SK-N-SH treated with all-trans-retinoic acid at 6 μM for 48 hours (cell line): ENCODE measurements around the gene SLC1A4.

Experiments
- ATAC-seq: fragments of 200-7000 bp; cut with Tn5 transposase; 3 replicates; pipeline ENCODE4 v1.9.1; 2020; ENCODE audit warnings: mild to moderate bottlenecking, moderate library complexity
- ARNTL ChIP-seq: fragments of 450-650 bp; formaldehyde crosslinking; IDR thresholded peaks from 2 replicates; pipeline ENCODE4 v1.5.0; 2020; ENCODE audit warnings: low read depth, mild to moderate bottlenecking, moderate library complexity, borderline replicate concordance
- BACH2 ChIP-seq: fragments of 250-450 bp; sonication (Bioruptor Pico); IDR thresholded peaks from 2 replicates; pipeline ENCODE4 v1.9.0; 2021; ENCODE audit warnings: mild to moderate bottlenecking, borderline replicate concordance
- CSDC2 ChIP-seq: fragments of 250-450 bp; sonication (Bioruptor Pico); IDR thresholded peaks from 2 replicates; pipeline ENCODE4 v1.5.0; 2020; ENCODE audit warnings: mild to moderate bottlenecking, moderate library complexity
- CSRNP3 ChIP-seq: fragments of 250-450 bp; sonication (Bioruptor Pico); IDR thresholded peaks from 2 replicates; pipeline ENCODE4 v1.5.1; 2021; ENCODE audit warnings: mild to moderate bottlenecking, moderate library complexity
- ESRRG ChIP-seq: fragments of 250-450 bp; sonication (Bioruptor Pico); IDR thresholded peaks from 2 replicates; pipeline ENCODE4 v1.6.1; 2021; ENCODE audit warnings: mild to moderate bottlenecking
- GLIS3 ChIP-seq: fragments of 250-450 bp; sonication (Bioruptor Pico); IDR thresholded peaks from 2 replicates; pipeline ENCODE4 v1.5.0; 2020; ENCODE audit warnings: mild to moderate bottlenecking, moderate library complexity
- ISL1 ChIP-seq: fragments of 250-450 bp; sonication (Bioruptor Pico); IDR thresholded peaks from 2 replicates; pipeline ENCODE4 v2.1.2; 2022; ENCODE audit warnings: mild to moderate bottlenecking, moderate library complexity
- OSR1 ChIP-seq: fragments of 250-450 bp; sonication (Bioruptor Pico); IDR thresholded peaks from 2 replicates; pipeline ENCODE4 v1.8.0; 2022; ENCODE audit warnings: moderate library complexity, mild to moderate bottlenecking, inconsistent platforms
- PATZ1 ChIP-seq: fragments of 250-450 bp; sonication (Bioruptor Pico); IDR thresholded peaks from 2 replicates; pipeline ENCODE4 v1.8.0; 2020; ENCODE audit warnings: mild to moderate bottlenecking, moderate library complexity, borderline replicate concordance
- POU6F1 ChIP-seq: fragments of 250-450 bp; sonication (Bioruptor Pico); IDR thresholded peaks from 2 replicates; pipeline ENCODE4 v1.8.0; 2021; ENCODE audit warnings: low read depth, mild to moderate bottlenecking, moderate library complexity, borderline replicate concordance
- PPARA ChIP-seq: fragments of 250-450 bp; sonication (Bioruptor Pico); IDR thresholded peaks from 2 replicates; pipeline ENCODE4 v1.5.0; 2020; ENCODE audit warnings: mild to moderate bottlenecking, borderline replicate concordance
- RARB ChIP-seq: fragments of 250-450 bp; sonication (Bioruptor Pico); IDR thresholded peaks from 2 replicates; pipeline ENCODE4 v1.8.0; 2021; ENCODE audit warnings: mild to moderate bottlenecking, moderate library complexity
- SNAI2 ChIP-seq: fragments of 250-450 bp; sonication (Bioruptor Pico); IDR thresholded peaks from 2 replicates; pipeline ENCODE4 v1.5.0; 2020; ENCODE audit warnings: mild to moderate bottlenecking, moderate library complexity
- TCF4 ChIP-seq: fragments of 250-450 bp; sonication (Bioruptor Pico); IDR thresholded peaks from 2 replicates; pipeline ENCODE4 v1.8.0; 2021; ENCODE audit warnings: mild to moderate bottlenecking, moderate library complexity, borderline replicate concordance
- TOX ChIP-seq: fragments of 250-450 bp; sonication (Bioruptor Pico); IDR thresholded peaks from 2 replicates; pipeline ENCODE4 v1.8.0; 2021; ENCODE audit warnings: mild to moderate bottlenecking, moderate library complexity, borderline replicate concordance
- TSHZ2 ChIP-seq: fragments of 250-450 bp; sonication (Bioruptor Pico); IDR thresholded peaks from 2 replicates; pipeline ENCODE4 v1.5.0; 2020; ENCODE audit warnings: mild to moderate bottlenecking, moderate library complexity
- ZC3H10 ChIP-seq: fragments of 250-450 bp; sonication (Bioruptor Pico); IDR thresholded peaks from 2 replicates; pipeline ENCODE4 v1.5.1; 2021; ENCODE audit warnings: mild to moderate bottlenecking, moderate library complexity
- ZFP3 ChIP-seq: fragments of 250-450 bp; sonication (Bioruptor Pico); IDR thresholded peaks from 2 replicates; pipeline ENCODE4 v1.5.0; 2020; ENCODE audit warnings: mild to moderate bottlenecking, moderate library complexity
- ZFP30 ChIP-seq: fragments of 450-650 bp; formaldehyde crosslinking; IDR thresholded peaks from 2 replicates; pipeline ENCODE4 v1.5.0; 2022; ENCODE audit warnings: mild to moderate bottlenecking, moderate library complexity
- ZNF565 ChIP-seq: fragments of 450-650 bp; formaldehyde crosslinking; conservative IDR thresholded peaks from 2 replicates; pipeline ENCODE4 v1.5.0; 2020; ENCODE audit warnings: low read depth, mild to moderate bottlenecking, moderate library complexity
- ZNF70 ChIP-seq: fragments of 450-650 bp; formaldehyde crosslinking; IDR thresholded peaks from 2 replicates; pipeline ENCODE4 v1.5.0; 2020; ENCODE audit warnings: mild to moderate bottlenecking, moderate library complexity
- ZNF8 ChIP-seq: fragments of 450-650 bp; formaldehyde crosslinking; IDR thresholded peaks from 2 replicates; pipeline ENCODE4 v1.5.0; 2020; ENCODE audit warnings: mild to moderate bottlenecking, moderate library complexity

The SLC1A4 gene

DNA sequence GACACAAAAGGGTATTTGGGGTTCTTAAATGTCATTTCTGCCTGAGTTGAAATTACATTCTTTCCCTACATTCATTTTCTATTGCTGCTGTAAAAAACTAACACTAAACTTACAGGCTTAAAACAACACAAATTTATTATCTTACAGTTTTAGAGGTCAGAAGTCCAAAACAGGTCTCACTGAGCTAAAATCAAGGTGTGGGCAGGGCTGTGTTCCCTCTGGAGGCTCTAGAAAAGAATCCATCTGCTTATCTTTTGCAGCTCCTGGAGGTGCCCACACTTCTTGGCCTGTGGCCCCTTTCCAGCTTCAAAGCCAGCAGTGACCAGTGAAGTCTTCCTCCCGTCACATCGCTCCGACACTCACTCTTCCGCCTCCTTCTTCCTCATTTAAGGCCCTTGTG, 23.2 kb upstream of the SLC1A4 start:
- TF ChIP-seq ZNF70 (CRISPR knock-in tag) (no peak), ZFP3 (no peak), OSR1 (CRISPR knock-in tag) (no peak), ESRRG (no peak), SNAI2 (CRISPR knock-in tag) (no peak), CSRNP3 (CRISPR knock-in tag) (no peak), POU6F1 (CRISPR knock-in tag) (no peak), ZNF8 (CRISPR knock-in tag) (no peak), RARB (no peak), GLIS3 (CRISPR knock-in tag) (no peak)
- TF ChIP-seq, all 23 proteins: peak for 0
- no peak for ATAC-seq

DNA sequence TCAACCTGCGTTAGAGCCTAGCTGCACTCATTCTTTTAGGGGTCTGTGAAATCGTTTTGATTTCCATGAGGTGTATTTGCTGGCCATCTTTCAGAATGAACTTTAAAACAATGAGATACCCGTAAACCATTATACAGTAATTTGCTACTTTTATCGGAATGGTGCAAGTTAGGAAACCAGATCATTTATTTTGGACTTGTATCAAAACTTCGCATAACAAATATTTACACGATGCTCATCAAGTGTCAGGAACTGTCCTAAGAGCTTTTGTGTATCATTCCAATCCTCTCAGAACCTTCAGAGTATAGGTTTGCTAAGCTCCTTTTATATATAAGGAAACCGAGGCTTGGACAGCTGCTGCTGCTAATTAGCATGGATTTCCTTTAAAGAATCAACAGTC, 22.4 kb upstream of the SLC1A4 start:
- no peak for ATAC-seq
- no peak for TF ChIP-seq ISL1
- no peak for TF ChIP-seq TCF4 (CRISPR knock-in tag)
- no peak for TF ChIP-seq PATZ1 (CRISPR knock-in tag)
- no peak for TF ChIP-seq TOX (CRISPR knock-in tag)
- no peak for TF ChIP-seq ZFP3
- no peak for TF ChIP-seq ARNTL
- no peak for TF ChIP-seq ZNF70 (CRISPR knock-in tag)
- TF ChIP-seq CSRNP3 (CRISPR knock-in tag): no peak
- no peak for TF ChIP-seq TSHZ2 (CRISPR knock-in tag)
- TF ChIP-seq BACH2 (CRISPR knock-in tag): no peak

GRCh38 chr2:64967601-64968000, 21.6 kb upstream of the SLC1A4 start:
- ATAC-seq: no peak
- no peak for TF ChIP-seq ISL1
- no peak for TF ChIP-seq CSRNP3 (CRISPR knock-in tag)
- no peak for TF ChIP-seq CSDC2 (CRISPR knock-in tag)
- TF ChIP-seq PPARA (CRISPR knock-in tag): no peak
- no peak for TF ChIP-seq BACH2 (CRISPR knock-in tag)
- TF ChIP-seq ARNTL: no peak
- TF ChIP-seq RARB: no peak
- no peak for TF ChIP-seq ZFP30
- TF ChIP-seq ZNF70 (CRISPR knock-in tag): no peak
- TF ChIP-seq GLIS3 (CRISPR knock-in tag): no peak
- no peak for TF ChIP-seq SNAI2 (CRISPR knock-in tag)
- no peak for TF ChIP-seq POU6F1 (CRISPR knock-in tag)
- TF ChIP-seq OSR1 (CRISPR knock-in tag): no peak
- no peak for TF ChIP-seq ZFP3
- TF ChIP-seq ZNF8 (CRISPR knock-in tag): no peak
- no peak for TF ChIP-seq ZC3H10 (CRISPR knock-in tag)
- no peak for TF ChIP-seq TSHZ2 (CRISPR knock-in tag)
- no peak for TF ChIP-seq TOX (CRISPR knock-in tag)
- no peak for TF ChIP-seq ZNF565
